ENCODE measurements around the gene ANKRD6. TPM values are rescaled to one million over a fixed set of nuclear protein-coding genes. Genes with fewer than 3 reads are reported as not detected.

Gene ANKRD6
- total RNA-seq, 1 donor from 2014 or later: 13.6 TPM

GRCh38 chr6:89566008-89566800 lies 133.3 kb downstream of the ANKRD6 start:
- DNase-seq: no peak

GRCh38 chr6:89566930-89567629 lies 134.1 kb downstream of the ANKRD6 start:
- no peak for DNase-seq

- no peak for DNase-seq
These were observed 134.9 kb downstream of the ANKRD6 start for GRCh38 chr6:89567630-89568390.

GRCh38 chr6:89574910-89575561 lies 142.1 kb downstream of the ANKRD6 start:
- no peak for DNase-seq

GRCh38 chr6:89575562-89575960 lies 142.6 kb downstream of the ANKRD6 start:
- DNase-seq: no peak

GRCh38 chr6:89580997-89581666 lies 148.2 kb downstream of the ANKRD6 start:
- no peak for DNase-seq

- no peak for DNase-seq
These were observed 148.7 kb downstream of the ANKRD6 start for GRCh38 chr6:89581689-89582088.

- DNase-seq: no peak
These were observed 149.8 kb downstream of the ANKRD6 start for GRCh38 chr6:89582669-89583325.

- no peak for DNase-seq
These were observed 150.6 kb downstream of the ANKRD6 start for GRCh38 chr6:89583559-89583958.

- no peak for DNase-seq
These were observed 151.6 kb downstream of the ANKRD6 start for GRCh38 chr6:89584539-89584938.

- DNase-seq: no peak
These were observed 152.2 kb downstream of the ANKRD6 start for GRCh38 chr6:89585154-89585553.

GRCh38 chr6:89589297-89590025 lies 156.5 kb downstream of the ANKRD6 start:
- DNase-seq: no peak

- DNase-seq: no peak
These were observed 157.2 kb downstream of the ANKRD6 start for GRCh38 chr6:89590133-89590532.

- DNase-seq: no peak
These were observed 158.8 kb downstream of the ANKRD6 start for GRCh38 chr6:89591745-89592144.

GRCh38 chr6:89596056-89596455 lies 163.1 kb downstream of the ANKRD6 start:
- DNase-seq: no peak

- DNase-seq: no peak
These were observed 163.5 kb downstream of the ANKRD6 start for GRCh38 chr6:89596484-89596883.

GRCh38 chr6:89597372-89597771 lies 164.4 kb downstream of the ANKRD6 start:
- no peak for DNase-seq

- DNase-seq: peak; percentile 14
These were observed 165.0 kb downstream of the ANKRD6 start for GRCh38 chr6:89597988-89598387.

GRCh38 chr6:89599727-89600126 lies 166.8 kb downstream of the ANKRD6 start:
- no peak for DNase-seq

- DNase-seq: no peak
These were observed 169.2 kb downstream of the ANKRD6 start for GRCh38 chr6:89602166-89602565.

GRCh38 chr6:89604653-89605052 lies 171.7 kb downstream of the ANKRD6 start:
- DNase-seq: no peak

Data from dermis blood vessel endothelial cell (primary cell).